ENCODE measurements around the gene C16orf96.

Gene C16orf96

GRCh38 chr16:4586291-4586690 is 30.2 kb downstream of the C16orf96 start:
- Histone ChIP-seq H3K4me1 (ENCODE audit: insufficient read depth, low read length, severe bottlenecking) (no peaks in the 10 kb centered on the region), H3K9me2 (ENCODE audit: low read depth, low read length) (no peaks in the 10 kb centered on the region), H3K9me3 (ENCODE audit: low read length) (0 out of 2 replicates have a peak, but pooled peaks cover 5% of the 10 kb centered on the region), H2AFZ (ENCODE audit: low read length) (no peak overlapping the region), H3K36me3 (ENCODE audit: insufficient read depth, low read length) (no peaks in the 10 kb centered on the region; the same call in 1 of the 2 replicates), H3K4me3 (ENCODE audit: low read depth, low read length, poor library complexity, severe bottlenecking) (no peak overlapping the region), H3K27me3 (ENCODE audit: insufficient read depth, low read length) (peaks cover 15% of the 10 kb centered on the region; the same call in 1 of the 2 replicates), H3K79me2 (ENCODE audit: insufficient read depth, low read length) (no peaks in the 10 kb centered on the region), H3K27ac (ENCODE audit: low read depth, low read length, poor library complexity, severe bottlenecking) (no peak overlapping the region), H3K9ac (ENCODE audit: low read length) (no peak overlapping the region), H4K20me1 (ENCODE audit: insufficient read depth, low read length) (no peaks in the 10 kb centered on the region), H3K4me2 (ENCODE audit: low read length) (no peak overlapping the region), H3F3A (ENCODE audit: insufficient read depth, low read length) (no peaks in the 10 kb centered on the region)
- TF ChIP-seq, protein P1, sequence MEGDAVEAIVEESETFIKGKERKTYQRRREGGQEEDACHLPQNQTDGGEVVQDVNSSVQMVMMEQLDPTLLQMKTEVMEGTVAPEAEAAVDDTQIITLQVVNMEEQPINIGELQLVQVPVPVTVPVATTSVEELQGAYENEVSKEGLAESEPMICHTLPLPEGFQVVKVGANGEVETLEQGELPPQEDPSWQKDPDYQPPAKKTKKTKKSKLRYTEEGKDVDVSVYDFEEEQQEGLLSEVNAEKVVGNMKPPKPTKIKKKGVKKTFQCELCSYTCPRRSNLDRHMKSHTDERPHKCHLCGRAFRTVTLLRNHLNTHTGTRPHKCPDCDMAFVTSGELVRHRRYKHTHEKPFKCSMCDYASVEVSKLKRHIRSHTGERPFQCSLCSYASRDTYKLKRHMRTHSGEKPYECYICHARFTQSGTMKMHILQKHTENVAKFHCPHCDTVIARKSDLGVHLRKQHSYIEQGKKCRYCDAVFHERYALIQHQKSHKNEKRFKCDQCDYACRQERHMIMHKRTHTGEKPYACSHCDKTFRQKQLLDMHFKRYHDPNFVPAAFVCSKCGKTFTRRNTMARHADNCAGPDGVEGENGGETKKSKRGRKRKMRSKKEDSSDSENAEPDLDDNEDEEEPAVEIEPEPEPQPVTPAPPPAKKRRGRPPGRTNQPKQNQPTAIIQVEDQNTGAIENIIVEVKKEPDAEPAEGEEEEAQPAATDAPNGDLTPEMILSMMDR (IDR thresholded peaks at IDR 0.05; ENCODE audit: low read length), result no peak
- TF ChIP-seq EZH2 (IDR thresholded peaks at IDR 0.05; ENCODE audit: borderline replicate concordance, low read length), result no peak

GRCh38 chr16:4588386-4588785 is 32.2 kb downstream of the C16orf96 start:
- no peak overlapping the region for H3K4me2 ChIP-seq (ENCODE audit: low read length)
- H3K27ac ChIP-seq (ENCODE audit: low read depth, low read length, poor library complexity, severe bottlenecking), result no peak overlapping the region
- H3K79me2 ChIP-seq (ENCODE audit: insufficient read depth, low read length), result no peaks in the 10 kb centered on the region

GRCh38 chr16:4588961-4589360 is 32.8 kb downstream of the C16orf96 start:
- TF ChIP-seq EZH2 (IDR thresholded peaks at IDR 0.05; ENCODE audit: borderline replicate concordance, low read length), result no peak
- TF ChIP-seq, protein P1 (IDR thresholded peaks at IDR 0.05; ENCODE audit: low read length), result no peak
- Histone ChIP-seq H3K4me1 (ENCODE audit: insufficient read depth, low read length, severe bottlenecking) (no peaks in the 10 kb centered on the region), H4K20me1 (ENCODE audit: insufficient read depth, low read length) (no peaks in the 10 kb centered on the region), H3K9me2 (ENCODE audit: low read depth, low read length) (no peaks in the 10 kb centered on the region), H3K79me2 (ENCODE audit: insufficient read depth, low read length) (no peaks in the 10 kb centered on the region), H3K27me3 (ENCODE audit: insufficient read depth, low read length) (peaks cover 23% of the 10 kb centered on the region), H3K4me3 (ENCODE audit: low read depth, low read length, poor library complexity, severe bottlenecking) (no peak overlapping the region), H3K36me3 (ENCODE audit: insufficient read depth, low read length) (no peaks in the 10 kb centered on the region; the same call in 1 of the 2 replicates), H3K4me2 (ENCODE audit: low read length) (no peak overlapping the region), H3F3A (ENCODE audit: insufficient read depth, low read length) (no peaks in the 10 kb centered on the region), H3K9me3 (ENCODE audit: low read length) (0 out of 2 replicates have a peak, but pooled peaks cover 5% of the 10 kb centered on the region), H2AFZ (ENCODE audit: low read length) (no peak overlapping the region), H3K27ac (ENCODE audit: low read depth, low read length, poor library complexity, severe bottlenecking) (no peak overlapping the region), H3K9ac (ENCODE audit: low read length) (no peak overlapping the region)

More at GRCh38 chr16:4588386-4588785, 32.2 kb downstream of the C16orf96 start:
- no peak overlapping the region for H3K9ac ChIP-seq (ENCODE audit: low read length)
- H3K27me3 ChIP-seq (ENCODE audit: insufficient read depth, low read length), result peaks cover 21% of the 10 kb centered on the region
- 0 out of 2 replicates have a peak, but pooled peaks cover 5% of the 10 kb centered on the region for H3K9me3 ChIP-seq (ENCODE audit: low read length)
- H3K9me2 ChIP-seq (ENCODE audit: low read depth, low read length), result no peaks in the 10 kb centered on the region
- H4K20me1 ChIP-seq (ENCODE audit: insufficient read depth, low read length), result no peaks in the 10 kb centered on the region
- no peak overlapping the region for H2AFZ ChIP-seq (ENCODE audit: low read length)
- TF ChIP-seq EZH2 (IDR thresholded peaks at IDR 0.05; ENCODE audit: borderline replicate concordance, low read length), result no peak
- TF ChIP-seq, protein P1 (IDR thresholded peaks at IDR 0.05; ENCODE audit: low read length), result no peak
- no peaks in the 10 kb centered on the region for H3F3A ChIP-seq (ENCODE audit: insufficient read depth, low read length)
- no peak overlapping the region for H3K4me3 ChIP-seq (ENCODE audit: low read depth, low read length, poor library complexity, severe bottlenecking)
- H3K36me3 ChIP-seq (ENCODE audit: insufficient read depth, low read length), result no peaks in the 10 kb centered on the region; the same call in 1 of the 2 replicates
- no peaks in the 10 kb centered on the region for H3K4me1 ChIP-seq (ENCODE audit: insufficient read depth, low read length, severe bottlenecking)

Measured in OCI-LY1 (cell line).